Progenitor cell of endocrine pancreas (in vitro differentiated cells): Measurements from ENCODE around the gene TLCD2. TPM values are rescaled to one million over a fixed set of nuclear protein-coding genes. Genes with fewer than 3 reads are reported as not detected.

Experiments used
- DNase-seq: peaks from one replicate; pipeline ENCODE4 v3.0.0; 2021; ENCODE audit warnings: low spot score; ENCODE audit not compliant: unreplicated experiment
- H3K27ac Mint-ChIP-seq: 2 replicates; pipeline ENCODE4 v1.8.0; 2021; ENCODE audit warnings: mild to moderate bottlenecking, moderate library complexity, mixed read lengths
- H3K27me3 Mint-ChIP-seq: 2 replicates; pipeline ENCODE4 v1.8.0; 2021; ENCODE audit warnings: mixed read lengths
- H3K36me3 Mint-ChIP-seq: 2 replicates; pipeline ENCODE4 v1.8.0; 2022; ENCODE audit warnings: mixed read lengths; ENCODE audit not compliant: insufficient read depth
- H3K4me1 Mint-ChIP-seq: 2 replicates; pipeline ENCODE4 v1.8.0; 2021; ENCODE audit warnings: low read depth, mixed read lengths
- H3K4me3 Mint-ChIP-seq: 2 replicates; pipeline ENCODE4 v1.8.0; 2021; ENCODE audit warnings: low read depth, mild to moderate bottlenecking, moderate library complexity, mixed read lengths
- H3K9me3 Mint-ChIP-seq: 2 replicates; pipeline ENCODE4 v1.8.0; 2021; ENCODE audit warnings: low read depth, mixed read lengths
- total RNA-seq: library from RNA; stranded (reverse); gene quantifications from 2 replicates; pipeline ENCODE4 v1.2.1, GENCODE V29; 2021
- TF ChIP-seq, protein P1 (sequence below): fragments of 200-600 bp; sonication (generic); IDR thresholded peaks from one replicate; pipeline ENCODE4 v1.5.0; 2021; ENCODE audit warnings: antibody characterized with exemption, mild to moderate bottlenecking; ENCODE audit not compliant: unreplicated experiment

The TLCD2 gene
- total RNA-seq, 1 donor from 2014 or later = 2.7 TPM

DNA sequence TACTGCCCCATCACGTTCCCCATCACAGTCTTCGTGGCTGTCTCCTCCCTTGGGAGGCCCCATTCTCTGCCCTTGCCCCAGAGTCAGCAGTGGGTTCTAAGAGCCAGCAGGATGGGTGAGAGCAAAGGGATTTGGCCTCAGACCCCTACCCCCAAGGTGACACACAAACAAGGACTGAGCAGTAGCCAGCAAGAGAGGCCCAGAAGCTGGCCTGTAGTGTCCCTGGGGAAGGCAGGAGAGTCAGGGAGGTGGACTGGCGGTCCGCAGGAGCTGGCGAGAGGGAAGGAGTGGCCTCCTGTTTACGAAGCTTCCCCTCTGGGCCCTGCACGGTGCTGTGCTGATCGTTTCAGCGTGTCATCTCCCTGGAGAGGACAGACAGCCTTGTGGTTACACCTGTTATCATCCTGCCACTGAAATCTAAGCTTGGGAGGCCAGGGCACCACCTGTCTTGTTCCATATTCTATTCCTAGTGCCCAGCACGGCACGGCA is 22.7 kb upstream of the TLCD2 start:
- Mint-ChIP-seq H3K9me3 (no peaks in the 10 kb centered on the region), H3K36me3 (peaks cover 4% of the 10 kb centered on the region), H3K27me3 (no peaks in the 10 kb centered on the region), H3K4me1 (peaks cover 22% of the 10 kb centered on the region), H3K27ac (no peak overlapping the region), H3K4me3 (no peak overlapping the region)
- DNase-seq = no peak
- TF ChIP-seq, protein P1, sequence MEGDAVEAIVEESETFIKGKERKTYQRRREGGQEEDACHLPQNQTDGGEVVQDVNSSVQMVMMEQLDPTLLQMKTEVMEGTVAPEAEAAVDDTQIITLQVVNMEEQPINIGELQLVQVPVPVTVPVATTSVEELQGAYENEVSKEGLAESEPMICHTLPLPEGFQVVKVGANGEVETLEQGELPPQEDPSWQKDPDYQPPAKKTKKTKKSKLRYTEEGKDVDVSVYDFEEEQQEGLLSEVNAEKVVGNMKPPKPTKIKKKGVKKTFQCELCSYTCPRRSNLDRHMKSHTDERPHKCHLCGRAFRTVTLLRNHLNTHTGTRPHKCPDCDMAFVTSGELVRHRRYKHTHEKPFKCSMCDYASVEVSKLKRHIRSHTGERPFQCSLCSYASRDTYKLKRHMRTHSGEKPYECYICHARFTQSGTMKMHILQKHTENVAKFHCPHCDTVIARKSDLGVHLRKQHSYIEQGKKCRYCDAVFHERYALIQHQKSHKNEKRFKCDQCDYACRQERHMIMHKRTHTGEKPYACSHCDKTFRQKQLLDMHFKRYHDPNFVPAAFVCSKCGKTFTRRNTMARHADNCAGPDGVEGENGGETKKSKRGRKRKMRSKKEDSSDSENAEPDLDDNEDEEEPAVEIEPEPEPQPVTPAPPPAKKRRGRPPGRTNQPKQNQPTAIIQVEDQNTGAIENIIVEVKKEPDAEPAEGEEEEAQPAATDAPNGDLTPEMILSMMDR = no peak

GRCh38 chr17:1732241-1732832 is 22.2 kb upstream of the TLCD2 start:
- no peak for DNase-seq
- no peaks in the 10 kb centered on the region for H3K27me3 Mint-ChIP-seq
- TF ChIP-seq, protein P1 = no peak
- no peak overlapping the region for H3K4me3 Mint-ChIP-seq
- peaks cover 4% of the 10 kb centered on the region for H3K36me3 Mint-ChIP-seq
- no peaks in the 10 kb centered on the region for H3K9me3 Mint-ChIP-seq
- no peak overlapping the region for H3K27ac Mint-ChIP-seq
- H3K4me1 Mint-ChIP-seq = peaks cover 18% of the 10 kb centered on the region

DNA sequence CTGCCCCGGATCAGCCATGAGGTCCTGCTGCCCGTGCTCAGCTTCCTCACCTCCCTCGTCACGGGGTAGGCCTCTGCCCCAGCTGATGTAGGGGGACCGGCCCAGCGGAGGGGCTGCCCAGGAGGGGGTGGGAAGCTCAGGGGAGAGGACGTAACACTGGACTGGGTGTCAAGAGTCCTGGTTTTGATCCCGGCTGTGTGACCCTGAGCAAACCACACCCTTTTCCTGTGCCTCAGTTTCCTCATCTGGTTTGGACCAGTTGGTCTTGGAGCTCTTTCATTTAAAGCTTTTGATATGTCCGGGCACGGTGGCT is 21.0 kb upstream of the TLCD2 start:
- no peaks in the 10 kb centered on the region for H3K9me3 Mint-ChIP-seq
- TF ChIP-seq, protein P1 = no peak
- no peak for DNase-seq
- H3K27ac Mint-ChIP-seq = no peak overlapping the region
- peaks cover 3% of the 10 kb centered on the region for H3K36me3 Mint-ChIP-seq
- H3K4me3 Mint-ChIP-seq = no peak overlapping the region
- H3K4me1 Mint-ChIP-seq = peaks cover 6% of the 10 kb centered on the region
- H3K27me3 Mint-ChIP-seq = no peaks in the 10 kb centered on the region

DNA sequence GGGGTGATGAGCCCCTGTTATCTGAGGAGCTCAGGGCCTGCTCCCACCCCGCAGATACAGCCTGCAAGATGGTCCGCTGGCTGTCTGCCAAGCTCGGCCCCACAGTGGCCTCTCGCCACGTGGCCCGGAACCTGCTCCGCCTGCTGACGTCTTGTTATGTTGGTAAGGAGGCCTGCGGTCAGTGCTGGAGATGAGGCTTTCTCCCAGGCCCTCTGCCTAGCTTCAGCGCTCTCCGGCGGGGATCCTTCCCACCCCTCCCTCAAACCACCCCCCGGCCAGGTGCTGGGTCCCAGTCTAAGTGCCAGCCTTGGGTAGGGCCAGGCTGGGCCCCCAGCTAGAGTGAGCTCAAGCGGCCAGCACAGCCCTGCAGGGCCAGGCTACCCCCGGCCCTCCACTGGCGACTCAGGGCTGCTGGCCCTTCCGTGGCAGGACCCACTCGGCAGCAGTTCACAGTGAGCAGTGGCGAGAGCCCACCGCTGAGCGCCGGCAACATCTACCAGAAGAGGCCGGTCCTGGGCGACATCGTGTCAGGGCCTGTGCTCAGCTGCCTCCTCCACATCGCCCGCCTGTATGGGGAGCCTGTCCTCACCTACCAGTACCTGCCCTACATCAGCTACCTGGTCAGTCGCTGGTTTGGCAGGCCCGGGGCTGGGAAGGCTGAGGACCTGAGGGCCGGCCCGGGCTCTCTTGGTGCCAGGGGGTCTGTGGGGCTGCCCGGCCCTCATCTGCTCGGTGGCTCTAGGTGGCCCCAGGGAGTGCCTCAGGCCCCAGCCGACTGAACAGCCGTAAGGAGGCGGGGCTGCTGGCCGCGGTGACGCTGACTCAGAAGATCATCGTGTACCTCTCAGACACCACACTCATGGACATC is 20.4 kb upstream of the TLCD2 start:
- peaks cover 4% of the 10 kb centered on the region for H3K36me3 Mint-ChIP-seq

DNA sequence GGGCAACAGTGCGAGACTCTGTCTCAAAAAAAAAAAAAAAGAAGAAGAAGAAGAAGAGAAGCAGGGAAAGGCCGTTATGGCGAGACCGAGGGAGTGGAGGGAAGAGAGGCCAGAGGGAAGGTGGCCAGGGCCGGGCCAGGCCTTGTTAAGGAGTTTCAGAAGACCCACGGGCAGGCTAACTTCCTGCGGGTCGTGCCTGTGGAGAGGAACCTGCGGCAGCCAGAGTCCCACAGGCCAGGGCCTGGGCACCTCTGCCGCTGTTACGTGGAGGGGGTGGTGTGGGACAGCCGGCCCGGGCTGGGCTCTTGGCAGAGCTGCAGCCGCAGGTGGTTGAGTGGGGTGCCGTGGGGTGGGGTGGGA is 19.8 kb upstream of the TLCD2 start:
- peaks cover 4% of the 10 kb centered on the region for H3K36me3 Mint-ChIP-seq
- DNase-seq = no peak

More for the DNA sequence above, 20.4 kb upstream of the TLCD2 start:
- DNase-seq = no peak
- Mint-ChIP-seq H3K4me1 (peaks cover 3% of the 10 kb centered on the region), H3K27me3 (no peaks in the 10 kb centered on the region), H3K9me3 (no peaks in the 10 kb centered on the region), H3K27ac (no peak overlapping the region), H3K4me3 (no peak overlapping the region)
- TF ChIP-seq, protein P1 = no peak

More for the DNA sequence above, 19.8 kb upstream of the TLCD2 start:
- Mint-ChIP-seq H3K4me1 (peaks cover 4% of the 10 kb centered on the region), H3K4me3 (no peak overlapping the region), H3K27ac (no peak overlapping the region), H3K27me3 (no peaks in the 10 kb centered on the region), H3K9me3 (no peaks in the 10 kb centered on the region)
- TF ChIP-seq, protein P1 = no peak
